ENCODE data around the gene CHD2.

DNA sequence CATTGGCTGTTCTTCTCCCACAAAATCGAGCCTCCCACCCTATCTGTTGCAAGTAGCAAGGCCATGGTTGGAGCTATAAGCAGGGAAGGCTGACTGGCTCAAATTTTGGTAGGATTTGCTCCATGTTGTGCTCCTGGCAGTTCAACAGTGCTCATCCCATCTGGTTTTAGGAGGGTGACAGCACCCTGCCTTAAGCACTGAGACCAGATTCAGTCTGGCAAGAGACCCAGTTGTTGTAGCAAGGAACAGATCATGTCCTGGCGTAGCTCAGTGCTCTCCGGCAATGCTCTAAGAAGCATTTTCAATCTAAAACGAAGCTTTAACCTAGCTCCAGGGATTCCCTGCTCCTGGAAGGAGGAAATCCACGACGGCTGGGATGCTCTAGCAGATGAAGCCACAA, 97.7 kb downstream of the CHD2 start:
- no peak for TF ChIP-seq CBFB (CRISPR knock-in tag; IDR thresholded peaks at IDR 0.05; ENCODE audit: low read depth)
- no peak for TF ChIP-seq IRF2 (CRISPR knock-in tag; IDR thresholded peaks at IDR 0.05; ENCODE audit: borderline replicate concordance, low read depth)
- TF ChIP-seq, protein P1, sequence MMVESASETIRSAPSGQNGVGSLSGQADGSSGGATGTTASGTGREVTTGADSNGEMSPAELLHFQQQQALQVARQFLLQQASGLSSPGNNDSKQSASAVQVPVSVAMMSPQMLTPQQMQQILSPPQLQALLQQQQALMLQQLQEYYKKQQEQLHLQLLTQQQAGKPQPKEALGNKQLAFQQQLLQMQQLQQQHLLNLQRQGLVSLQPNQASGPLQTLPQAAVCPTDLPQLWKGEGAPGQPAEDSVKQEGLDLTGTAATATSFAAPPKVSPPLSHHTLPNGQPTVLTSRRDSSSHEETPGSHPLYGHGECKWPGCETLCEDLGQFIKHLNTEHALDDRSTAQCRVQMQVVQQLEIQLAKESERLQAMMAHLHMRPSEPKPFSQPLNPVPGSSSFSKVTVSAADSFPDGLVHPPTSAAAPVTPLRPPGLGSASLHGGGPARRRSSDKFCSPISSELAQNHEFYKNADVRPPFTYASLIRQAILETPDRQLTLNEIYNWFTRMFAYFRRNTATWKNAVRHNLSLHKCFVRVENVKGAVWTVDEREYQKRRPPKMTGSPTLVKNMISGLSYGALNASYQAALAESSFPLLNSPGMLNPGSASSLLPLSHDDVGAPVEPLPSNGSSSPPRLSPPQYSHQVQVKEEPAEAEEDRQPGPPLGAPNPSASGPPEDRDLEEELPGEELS (CRISPR knock-in tag; IDR thresholded peaks at IDR 0.05): no peak
- TF ChIP-seq, protein P2, sequence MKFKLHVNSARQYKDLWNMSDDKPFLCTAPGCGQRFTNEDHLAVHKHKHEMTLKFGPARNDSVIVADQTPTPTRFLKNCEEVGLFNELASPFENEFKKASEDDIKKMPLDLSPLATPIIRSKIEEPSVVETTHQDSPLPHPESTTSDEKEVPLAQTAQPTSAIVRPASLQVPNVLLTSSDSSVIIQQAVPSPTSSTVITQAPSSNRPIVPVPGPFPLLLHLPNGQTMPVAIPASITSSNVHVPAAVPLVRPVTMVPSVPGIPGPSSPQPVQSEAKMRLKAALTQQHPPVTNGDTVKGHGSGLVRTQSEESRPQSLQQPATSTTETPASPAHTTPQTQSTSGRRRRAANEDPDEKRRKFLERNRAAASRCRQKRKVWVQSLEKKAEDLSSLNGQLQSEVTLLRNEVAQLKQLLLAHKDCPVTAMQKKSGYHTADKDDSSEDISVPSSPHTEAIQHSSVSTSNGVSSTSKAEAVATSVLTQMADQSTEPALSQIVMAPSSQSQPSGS (CRISPR knock-in tag; IDR thresholded peaks at IDR 0.05; ENCODE audit: borderline replicate concordance, low read depth): no peak

Measured in WTC11 (cell line).